HG03097 (cell line): ENCODE data around the gene KRT9.

Source experiments
- ATAC-seq: cut with Tn5 transposase; IDR thresholded peaks from one replicate; pipeline ENCODE4 v1.9.1; 2021; ENCODE audit not compliant: unreplicated experiment, low FRiP score

KRT9 gene

GRCh38 chr17:41516147-41516829 is 55.6 kb downstream of the KRT9 start:
- ATAC-seq, result no peak
